NCI-H345 (cell line): Measurements from ENCODE around the gene INTS11.
A peak's percentile ranks its signal among the peaks of the same experiment; 100 is the strongest.
"Not testable (repeated sequence)": the region's sequence is repeated elsewhere in the genome, so short reads cannot be mapped to it uniquely, and the experiment has no call there.

Experiments used
- DNase-seq: peaks from one replicate; lab custom pipeline; 2025; lab: John Stamatoyannopoulos, UW

The INTS11 gene

GRCh38 chr1:1324524-1325287 lies at the start of gene INTS11, which contains the start of gene CPTP:
Gene INTS11, minus strand, starts transcription at chr1:1324660. Its CDS starts 52 bp downstream, at chr1:1324608.
Gene CPTP, plus strand, starts transcription at chr1:1324802. Its CDS starts 2,109 bp downstream, at chr1:1326911.
- peak; percentile 92 for DNase-seq

- no peak for DNase-seq
Measured at GRCh38 chr1:1373815-1374588, 49.5 kb upstream of the INTS11 start.

- no peak for DNase-seq
Measured at GRCh38 chr1:1373051-1373814, 48.8 kb upstream of the INTS11 start.

- DNase-seq: peak; percentile 57
Measured at GRCh38 chr1:1371746-1372711, 47.6 kb upstream of the INTS11 start.

- no peak for DNase-seq
Measured at GRCh38 chr1:1371364-1371745, 46.9 kb upstream of the INTS11 start.

- DNase-seq: no peak
Measured at GRCh38 chr1:1370771-1371300, 46.4 kb upstream of the INTS11 start.

- DNase-seq: not testable (repeated sequence)
Measured at GRCh38 chr1:1370094-1370493, 45.6 kb upstream of the INTS11 start.

GRCh38 chr1:1367315-1367714 lies 42.9 kb upstream of the INTS11 start:
- no peak for DNase-seq

- no peak for DNase-seq
Measured at GRCh38 chr1:1366699-1367066, 42.2 kb upstream of the INTS11 start.

GRCh38 chr1:1365875-1366698 lies 41.6 kb upstream of the INTS11 start:
- DNase-seq: no peak

GRCh38 chr1:1364266-1364665 lies 39.8 kb upstream of the INTS11 start:
- no peak for DNase-seq

GRCh38 chr1:1361982-1362423 lies 37.5 kb upstream of the INTS11 start:
- no peak for DNase-seq

- no peak for DNase-seq
Measured at GRCh38 chr1:1361233-1361981, 36.9 kb upstream of the INTS11 start.

GRCh38 chr1:1360506-1361169 lies 36.2 kb upstream of the INTS11 start:
- DNase-seq: no peak

GRCh38 chr1:1359664-1360468 lies 35.4 kb upstream of the INTS11 start:
- DNase-seq: no peak

- DNase-seq: no peak
Measured at GRCh38 chr1:1359308-1359663, 34.8 kb upstream of the INTS11 start.

GRCh38 chr1:1358433-1359271 lies 34.2 kb upstream of the INTS11 start, which contains the start of gene MXRA8:
Gene MXRA8, minus strand, starts transcription at chr1:1358555. Its CDS starts 51 bp downstream, at chr1:1358504.
- DNase-seq: no peak
